Astrocyte of the cerebellum (primary cell): ENCODE data around the gene STXBP6.

Source experiments
- DNase-seq: peaks from one replicate; pipeline ENCODE4 v3.0.0-alpha.2; 2011; ENCODE audit warnings: low read depth
- H3K4me3 ChIP-seq: 2 replicates; pipeline ENCODE4 v1.5.1; 2011; ENCODE audit warnings: mild to moderate bottlenecking, low read depth, low read length, moderate library complexity
- CTCF ChIP-seq: IDR thresholded peaks from 2 replicates; pipeline ENCODE4 v1.5.1; 2012; ENCODE audit warnings: low read length, low read depth, moderate library complexity, mild to moderate bottlenecking; ENCODE audit errors: missing control alignments
- in situ Hi-C: cut with HindIII; loops from 2 replicates; pipeline ENCODE4 v1.10.0; 2017; ENCODE audit warnings: low sequenced_read_pairs

STXBP6 gene

DNA sequence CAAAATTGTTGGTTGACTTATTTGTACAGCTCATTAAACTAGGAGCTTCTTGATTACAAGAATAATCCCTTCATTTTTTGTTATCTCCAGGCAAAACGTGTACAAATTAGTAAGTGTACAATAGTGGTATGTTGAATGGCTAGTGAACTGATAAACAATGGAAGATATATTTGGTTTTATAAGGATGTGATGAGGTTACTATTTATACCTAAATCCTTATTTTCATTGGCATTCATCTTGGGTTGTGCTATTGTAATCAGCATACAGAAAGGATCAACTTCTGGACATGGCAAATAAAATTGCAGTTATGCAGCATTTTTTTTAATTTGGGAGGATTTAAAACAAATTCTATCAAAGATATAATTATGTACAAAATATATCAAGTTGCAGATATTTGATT is 216.6 kb downstream of the STXBP6 start:
- DNase-seq: no peak
- in situ Hi-C loops: no loop called here
- no peak for TF ChIP-seq CTCF
- no peak overlapping the region for H3K4me3 ChIP-seq

GRCh38 chr14:24831677-24832076 is 218.3 kb downstream of the STXBP6 start:
- DNase-seq: no peak
- TF ChIP-seq CTCF: no peak
- in situ Hi-C loops: no loop called here
- H3K4me3 ChIP-seq: no peak overlapping the region

- no peak overlapping the region for H3K4me3 ChIP-seq
- DNase-seq: no peak
- TF ChIP-seq CTCF: no peak
- in situ Hi-C loops: no loop called here
These were observed 220.1 kb downstream of the STXBP6 start for GRCh38 chr14:24829862-24830261.

- no peak for DNase-seq
- no peak overlapping the region for H3K4me3 ChIP-seq
- TF ChIP-seq CTCF: no peak
- in situ Hi-C loops: no loop called here
These were observed 221.5 kb downstream of the STXBP6 start for GRCh38 chr14:24828486-24828885.

- in situ Hi-C loops: no loop called here
- TF ChIP-seq CTCF: no peak
- no peak for DNase-seq
- no peak overlapping the region for H3K4me3 ChIP-seq
These were observed 223.6 kb downstream of the STXBP6 start for GRCh38 chr14:24826390-24826789.

DNA sequence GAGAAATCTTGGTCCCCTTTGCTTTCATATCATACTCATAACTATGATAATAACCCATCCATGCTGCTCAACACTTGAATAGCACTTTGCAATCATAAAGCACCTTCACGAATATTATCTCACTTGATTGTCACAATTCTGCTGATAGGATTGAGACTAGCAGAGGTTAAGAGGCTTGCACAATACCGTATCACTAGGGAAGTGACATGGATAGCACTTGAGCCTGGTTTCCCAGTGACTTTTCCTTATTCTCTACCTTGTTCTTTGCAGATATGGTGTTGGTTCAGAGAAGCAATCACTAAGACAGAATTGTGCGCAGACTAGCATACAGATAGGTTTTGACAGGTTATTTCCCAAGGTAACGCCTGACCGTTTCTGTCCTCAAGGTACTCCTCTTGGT is 229.3 kb downstream of the STXBP6 start:
- no peak for TF ChIP-seq CTCF
- H3K4me3 ChIP-seq: no peak overlapping the region
- in situ Hi-C loops: no loop called here
- no peak for DNase-seq

GRCh38 chr14:24818823-24819341 is 231.1 kb downstream of the STXBP6 start:
- no peak for DNase-seq
- TF ChIP-seq CTCF: no peak
- in situ Hi-C loops: no loop called here
- H3K4me3 ChIP-seq: no peak overlapping the region
